HL-60 (cell line): Measurements from ENCODE around the gene TMPRSS6.

Source experiments
- DNase-seq, 2 experiments: peaks; one replicate each; pipeline ENCODE4 v3.0.0-alpha.2; 2010 to 2020; ENCODE audit warnings: low read depth in 1 of 2, low spot score in 1 of 2
- H3K27ac ChIP-seq: fragments of 250-450 bp; sonication (Bioruptor Pico); replicated peaks from 2 replicates; pipeline ENCODE4 v1.5.1; 2020; ENCODE audit warnings: mild to moderate bottlenecking, moderate library complexity
- H3K27me3 ChIP-seq: fragments of 250-450 bp; sonication (Bioruptor Pico); 2 replicates; pipeline ENCODE4 v1.5.1; 2021; ENCODE audit warnings: mild to moderate bottlenecking, moderate library complexity; ENCODE audit not compliant: insufficient read depth, poor library complexity, severe bottlenecking
- H3K4me3 ChIP-seq: replicated peaks from 2 replicates; pipeline ENCODE4 v1.5.1; 2011; ENCODE audit warnings: mild to moderate bottlenecking, control low read depth, low read length; ENCODE audit not compliant: insufficient read depth
- GABPA ChIP-seq: IDR thresholded peaks from 2 replicates; pipeline ENCODE4 v1.6.1; 2012; ENCODE audit warnings: low read depth
- POLR2AphosphoS5 ChIP-seq: IDR thresholded peaks from 2 replicates; pipeline ENCODE4 v1.6.1; 2012; ENCODE audit warnings: low read depth
- SPI1 ChIP-seq: IDR thresholded peaks from 2 replicates; pipeline ENCODE4 v1.6.1; 2012; ENCODE audit warnings: low read depth, mild to moderate bottlenecking, borderline replicate concordance
- TF ChIP-seq, protein P1 (sequence below): IDR thresholded peaks from 2 replicates; pipeline ENCODE4 v1.6.1; 2012; ENCODE audit warnings: low read depth; ENCODE audit not compliant: insufficient replicate concordance
- TF ChIP-seq, protein P2 (sequence below): IDR thresholded peaks from one replicate; pipeline ENCODE4 v1.5.1; 2011; ENCODE audit warnings: low read length, control low read depth, inconsistent platforms; ENCODE audit not compliant: insufficient read depth

The TMPRSS6 gene

DNA sequence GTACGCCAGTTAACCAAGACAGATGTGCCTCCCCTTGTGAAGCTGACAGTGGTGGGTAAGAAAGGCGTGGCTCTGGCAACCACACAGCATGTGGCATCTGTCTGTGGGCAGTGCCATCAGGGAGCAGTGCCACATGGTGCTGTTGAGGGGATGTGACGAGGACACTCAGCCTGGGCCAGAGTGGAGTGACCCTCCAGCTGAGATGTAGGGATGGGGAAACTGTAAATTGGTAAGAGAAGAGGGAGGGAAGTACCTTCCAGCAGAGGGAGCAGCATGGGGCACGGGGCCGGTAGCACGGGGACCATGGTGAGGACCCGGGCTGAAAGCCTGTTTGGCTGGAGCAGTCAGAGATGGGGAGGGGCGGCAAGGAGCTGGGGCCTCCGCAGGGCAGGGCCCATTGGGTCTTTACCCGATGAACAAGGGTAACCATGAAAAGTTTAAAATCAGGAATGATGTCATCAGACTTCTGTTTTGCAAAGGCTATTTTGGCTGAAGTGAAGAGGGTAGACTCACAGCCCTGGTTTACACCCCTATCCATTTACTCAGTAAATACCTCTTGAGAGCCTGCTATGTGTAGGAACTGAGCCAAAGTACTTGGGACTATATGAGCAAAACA lies 10.4 kb downstream of the TMPRSS6 start:
- no peak for DNase-seq

DNA sequence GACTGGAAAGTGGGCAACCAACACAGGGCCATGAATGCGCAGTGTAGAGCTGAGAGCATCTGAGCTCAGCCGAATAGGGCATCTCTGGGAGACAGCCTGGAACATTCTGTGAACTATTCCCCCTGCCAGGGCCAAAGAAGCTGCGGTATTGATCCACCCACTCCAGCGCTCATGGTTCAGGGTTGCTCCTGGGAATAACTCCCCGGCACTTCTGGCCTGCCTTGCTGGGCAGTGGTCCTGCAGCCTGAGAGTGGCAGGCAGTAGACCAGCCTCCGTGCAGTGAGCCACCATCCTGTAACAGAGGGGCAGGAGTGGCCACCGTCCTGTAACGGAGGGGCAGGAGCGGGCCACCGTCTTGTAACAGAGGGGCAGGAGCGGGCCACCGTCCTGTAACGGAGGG lies 12.2 kb downstream of the TMPRSS6 start:
- no peak for DNase-seq
- peaks cover 9% of the 10 kb centered on the region for H3K27me3 ChIP-seq
- TF ChIP-seq, protein P1, sequence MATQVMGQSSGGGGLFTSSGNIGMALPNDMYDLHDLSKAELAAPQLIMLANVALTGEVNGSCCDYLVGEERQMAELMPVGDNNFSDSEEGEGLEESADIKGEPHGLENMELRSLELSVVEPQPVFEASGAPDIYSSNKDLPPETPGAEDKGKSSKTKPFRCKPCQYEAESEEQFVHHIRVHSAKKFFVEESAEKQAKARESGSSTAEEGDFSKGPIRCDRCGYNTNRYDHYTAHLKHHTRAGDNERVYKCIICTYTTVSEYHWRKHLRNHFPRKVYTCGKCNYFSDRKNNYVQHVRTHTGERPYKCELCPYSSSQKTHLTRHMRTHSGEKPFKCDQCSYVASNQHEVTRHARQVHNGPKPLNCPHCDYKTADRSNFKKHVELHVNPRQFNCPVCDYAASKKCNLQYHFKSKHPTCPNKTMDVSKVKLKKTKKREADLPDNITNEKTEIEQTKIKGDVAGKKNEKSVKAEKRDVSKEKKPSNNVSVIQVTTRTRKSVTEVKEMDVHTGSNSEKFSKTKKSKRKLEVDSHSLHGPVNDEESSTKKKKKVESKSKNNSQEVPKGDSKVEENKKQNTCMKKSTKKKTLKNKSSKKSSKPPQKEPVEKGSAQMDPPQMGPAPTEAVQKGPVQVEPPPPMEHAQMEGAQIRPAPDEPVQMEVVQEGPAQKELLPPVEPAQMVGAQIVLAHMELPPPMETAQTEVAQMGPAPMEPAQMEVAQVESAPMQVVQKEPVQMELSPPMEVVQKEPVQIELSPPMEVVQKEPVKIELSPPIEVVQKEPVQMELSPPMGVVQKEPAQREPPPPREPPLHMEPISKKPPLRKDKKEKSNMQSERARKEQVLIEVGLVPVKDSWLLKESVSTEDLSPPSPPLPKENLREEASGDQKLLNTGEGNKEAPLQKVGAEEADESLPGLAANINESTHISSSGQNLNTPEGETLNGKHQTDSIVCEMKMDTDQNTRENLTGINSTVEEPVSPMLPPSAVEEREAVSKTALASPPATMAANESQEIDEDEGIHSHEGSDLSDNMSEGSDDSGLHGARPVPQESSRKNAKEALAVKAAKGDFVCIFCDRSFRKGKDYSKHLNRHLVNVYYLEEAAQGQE: no peak
- TF ChIP-seq, protein P2, sequence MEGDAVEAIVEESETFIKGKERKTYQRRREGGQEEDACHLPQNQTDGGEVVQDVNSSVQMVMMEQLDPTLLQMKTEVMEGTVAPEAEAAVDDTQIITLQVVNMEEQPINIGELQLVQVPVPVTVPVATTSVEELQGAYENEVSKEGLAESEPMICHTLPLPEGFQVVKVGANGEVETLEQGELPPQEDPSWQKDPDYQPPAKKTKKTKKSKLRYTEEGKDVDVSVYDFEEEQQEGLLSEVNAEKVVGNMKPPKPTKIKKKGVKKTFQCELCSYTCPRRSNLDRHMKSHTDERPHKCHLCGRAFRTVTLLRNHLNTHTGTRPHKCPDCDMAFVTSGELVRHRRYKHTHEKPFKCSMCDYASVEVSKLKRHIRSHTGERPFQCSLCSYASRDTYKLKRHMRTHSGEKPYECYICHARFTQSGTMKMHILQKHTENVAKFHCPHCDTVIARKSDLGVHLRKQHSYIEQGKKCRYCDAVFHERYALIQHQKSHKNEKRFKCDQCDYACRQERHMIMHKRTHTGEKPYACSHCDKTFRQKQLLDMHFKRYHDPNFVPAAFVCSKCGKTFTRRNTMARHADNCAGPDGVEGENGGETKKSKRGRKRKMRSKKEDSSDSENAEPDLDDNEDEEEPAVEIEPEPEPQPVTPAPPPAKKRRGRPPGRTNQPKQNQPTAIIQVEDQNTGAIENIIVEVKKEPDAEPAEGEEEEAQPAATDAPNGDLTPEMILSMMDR: no peak
- TF ChIP-seq GABPA (no peak), SPI1 (no peak), POLR2AphosphoS5 (no peak)
- H3K27ac ChIP-seq: no peak overlapping the region
- no peak overlapping the region for H3K4me3 ChIP-seq

More for the DNA sequence above, 10.4 kb downstream of the TMPRSS6 start:
- Histone ChIP-seq H3K27ac (no peak overlapping the region), H3K27me3 (peaks cover 17% of the 10 kb centered on the region), H3K4me3 (no peak overlapping the region)
- TF ChIP-seq, protein P1: no peak
- TF ChIP-seq POLR2AphosphoS5: no peak
- TF ChIP-seq GABPA: no peak
- TF ChIP-seq, protein P2: no peak
- no peak for TF ChIP-seq SPI1

DNA sequence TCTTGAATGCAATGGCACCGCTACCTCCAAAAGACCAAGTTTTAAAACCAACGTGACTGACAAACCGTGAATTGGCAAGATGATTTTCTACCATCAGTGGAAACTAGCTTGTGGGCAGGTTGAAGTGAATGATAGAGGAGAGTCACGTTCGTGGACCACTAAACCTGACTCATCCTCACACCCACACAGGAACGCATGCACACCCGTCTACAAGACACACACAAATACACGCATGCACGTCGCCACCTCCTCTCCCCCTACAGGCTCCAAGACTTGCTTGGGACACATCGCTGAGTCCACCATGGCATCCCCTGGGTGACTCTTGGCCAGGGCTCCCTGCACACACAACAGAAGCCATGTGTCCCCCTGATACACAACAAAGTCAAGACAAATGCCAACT lies 14.4 kb downstream of the TMPRSS6 start:
- Histone ChIP-seq H3K27me3 (peaks cover 9% of the 10 kb centered on the region), H3K4me3 (no peak overlapping the region), H3K27ac (no peak overlapping the region)
- TF ChIP-seq, protein P2: no peak
- no peak for TF ChIP-seq SPI1
- TF ChIP-seq POLR2AphosphoS5: no peak
- TF ChIP-seq, protein P1: no peak
- TF ChIP-seq GABPA: no peak
- no peak for DNase-seq
